Measurements from ENCODE around the gene RHOV.

Gene RHOV

GRCh38 chr15:40845036-40845435, 29.0 kb downstream of the RHOV start:
- peak overlapping the region; percentile 72 for H3K4me3 ChIP-seq (ENCODE audit: low read depth, low read length)
- DNase-seq (ENCODE audit: low read depth): no peak

DNA sequence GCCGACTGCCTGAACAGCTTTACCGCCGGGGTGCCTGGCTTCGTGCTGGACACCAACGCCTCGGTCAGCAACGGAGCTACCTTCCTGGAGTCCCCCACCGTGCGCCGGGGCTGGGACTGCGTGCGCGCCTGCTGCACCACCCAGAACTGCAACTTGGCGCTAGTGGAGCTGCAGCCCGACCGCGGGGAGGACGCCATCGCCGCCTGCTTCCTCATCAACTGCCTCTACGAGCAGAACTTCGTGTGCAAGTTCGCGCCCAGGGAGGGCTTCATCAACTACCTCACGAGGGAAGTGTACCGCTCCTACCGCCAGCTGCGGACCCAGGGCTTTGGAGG, 29.4 kb downstream of the RHOV start:
- TF ChIP-seq, protein P1, sequence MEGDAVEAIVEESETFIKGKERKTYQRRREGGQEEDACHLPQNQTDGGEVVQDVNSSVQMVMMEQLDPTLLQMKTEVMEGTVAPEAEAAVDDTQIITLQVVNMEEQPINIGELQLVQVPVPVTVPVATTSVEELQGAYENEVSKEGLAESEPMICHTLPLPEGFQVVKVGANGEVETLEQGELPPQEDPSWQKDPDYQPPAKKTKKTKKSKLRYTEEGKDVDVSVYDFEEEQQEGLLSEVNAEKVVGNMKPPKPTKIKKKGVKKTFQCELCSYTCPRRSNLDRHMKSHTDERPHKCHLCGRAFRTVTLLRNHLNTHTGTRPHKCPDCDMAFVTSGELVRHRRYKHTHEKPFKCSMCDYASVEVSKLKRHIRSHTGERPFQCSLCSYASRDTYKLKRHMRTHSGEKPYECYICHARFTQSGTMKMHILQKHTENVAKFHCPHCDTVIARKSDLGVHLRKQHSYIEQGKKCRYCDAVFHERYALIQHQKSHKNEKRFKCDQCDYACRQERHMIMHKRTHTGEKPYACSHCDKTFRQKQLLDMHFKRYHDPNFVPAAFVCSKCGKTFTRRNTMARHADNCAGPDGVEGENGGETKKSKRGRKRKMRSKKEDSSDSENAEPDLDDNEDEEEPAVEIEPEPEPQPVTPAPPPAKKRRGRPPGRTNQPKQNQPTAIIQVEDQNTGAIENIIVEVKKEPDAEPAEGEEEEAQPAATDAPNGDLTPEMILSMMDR (IDR thresholded peaks at IDR 0.05; ENCODE audit: low read depth, low read length, missing control alignments): no peak
- H3K4me3 ChIP-seq (ENCODE audit: low read depth, low read length): peak overlapping the region; percentile 72
- DNase-seq (ENCODE audit: low read depth): no peak

More at GRCh38 chr15:40845036-40845435, 29.0 kb downstream of the RHOV start:
- TF ChIP-seq, protein P1 (IDR thresholded peaks at IDR 0.05; ENCODE audit: low read depth, low read length, missing control alignments): no peak

DNA sequence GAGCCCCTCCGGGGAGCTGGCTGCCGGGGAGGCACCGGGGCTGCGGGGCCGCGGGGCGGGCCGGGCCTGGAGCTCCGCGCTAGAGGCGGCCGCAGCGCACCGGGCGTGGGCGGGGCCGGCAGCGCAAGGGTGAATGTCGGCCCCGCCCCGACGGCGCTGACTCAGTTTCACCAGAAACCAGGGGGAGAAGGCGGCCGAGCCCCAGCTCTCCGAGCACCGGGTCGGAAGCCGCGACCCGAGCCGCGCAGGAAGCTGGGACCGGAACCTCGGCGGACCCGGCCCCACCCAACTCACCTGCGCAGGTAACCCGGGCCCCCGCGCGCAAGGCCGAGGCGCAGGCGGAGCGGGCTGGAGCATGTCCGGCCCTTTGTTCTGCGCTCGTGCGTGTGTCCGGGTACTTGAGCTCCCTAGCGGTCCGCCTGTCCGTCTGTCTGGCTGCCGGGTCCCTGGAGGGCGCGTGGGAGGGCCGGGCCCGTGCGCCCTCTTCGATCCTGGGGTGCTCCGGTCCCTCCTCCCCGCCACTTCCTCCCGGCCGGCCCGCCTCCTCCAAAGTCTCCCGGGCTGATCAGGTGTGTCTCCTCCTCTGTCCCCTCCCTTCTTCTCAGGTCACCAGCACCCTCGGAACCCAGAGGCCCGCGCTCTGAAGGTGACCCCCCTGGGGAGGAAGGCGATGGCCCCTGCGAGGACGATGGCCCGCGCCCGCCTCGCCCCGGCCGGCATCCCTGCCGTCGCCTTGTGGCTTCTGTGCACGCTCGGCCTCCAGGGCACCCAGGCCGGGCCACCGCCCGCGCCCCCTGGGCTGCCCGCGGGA, 29.9 kb downstream of the RHOV start, which contains the start of gene SPINT1:
Gene SPINT1, plus strand, starts transcription at position 164 of the 811 bp plus-strand sequence. Its CDS starts 507 bp downstream, at position 671.
- H3K4me3 ChIP-seq (ENCODE audit: low read depth, low read length): peak within 1 kb of the TSS; percentile 72
- TF ChIP-seq, protein P1 (IDR thresholded peaks at IDR 0.05; ENCODE audit: low read depth, low read length, missing control alignments): no peak
- DNase-seq (ENCODE audit: low read depth): no peak

DNA sequence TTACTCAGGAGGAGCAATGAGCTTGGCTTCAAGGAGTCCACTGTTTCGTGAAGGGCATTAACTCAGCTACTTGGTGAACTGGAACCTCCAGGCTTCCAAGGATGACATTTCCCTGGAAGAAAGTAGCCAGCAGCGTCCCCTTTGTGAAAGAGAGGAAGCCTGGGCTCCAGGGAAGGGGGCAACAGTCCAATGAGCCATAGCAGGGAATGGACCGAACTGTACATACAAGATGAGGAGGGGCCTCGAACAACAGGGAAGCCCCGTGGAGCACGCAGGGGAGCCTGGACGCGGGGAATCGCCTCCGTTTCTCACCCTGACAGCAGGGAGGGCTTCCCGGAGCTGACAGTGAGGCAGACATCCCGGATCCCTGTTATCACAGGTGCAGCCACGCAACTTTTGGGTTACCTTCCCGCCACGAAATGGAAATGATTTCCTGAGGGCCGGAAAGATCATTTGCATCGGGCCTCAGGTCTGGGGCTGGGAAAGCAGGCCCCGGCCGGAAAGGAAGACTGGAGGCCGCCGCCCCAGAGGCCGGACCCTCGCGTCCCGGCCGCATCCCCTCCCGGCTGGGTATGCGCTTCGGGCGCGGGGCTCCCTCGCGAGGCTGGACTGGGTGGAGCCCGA, 30.7 kb downstream of the RHOV start:
- TF ChIP-seq, protein P1 (IDR thresholded peaks at IDR 0.05; ENCODE audit: low read depth, low read length, missing control alignments): no peak
- DNase-seq (ENCODE audit: low read depth): no peak
- peak overlapping the region; percentile 72 for H3K4me3 ChIP-seq (ENCODE audit: low read depth, low read length)

DNA sequence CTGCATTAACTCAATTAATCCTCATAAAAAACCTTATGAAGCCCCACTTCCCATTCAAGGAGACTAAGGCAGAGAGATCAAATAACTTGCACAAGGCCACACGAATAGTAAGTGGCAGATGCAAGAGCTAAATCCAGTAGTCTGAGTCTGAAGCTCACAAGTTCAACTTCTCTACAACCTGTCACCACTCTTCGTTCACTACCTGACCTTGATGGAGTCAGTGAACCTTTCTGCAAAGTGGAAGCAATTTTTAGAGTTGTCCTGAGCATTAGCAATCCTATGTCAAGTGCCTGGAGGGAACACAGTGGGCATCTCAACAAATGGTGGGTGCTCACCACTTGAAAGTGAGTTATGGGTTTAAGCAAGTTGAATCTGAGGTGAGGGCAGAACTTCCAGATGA, 32.3 kb downstream of the RHOV start:
- DNase-seq (ENCODE audit: low read depth): no peak
- TF ChIP-seq, protein P1 (IDR thresholded peaks at IDR 0.05; ENCODE audit: low read depth, low read length, missing control alignments): no peak

DNA sequence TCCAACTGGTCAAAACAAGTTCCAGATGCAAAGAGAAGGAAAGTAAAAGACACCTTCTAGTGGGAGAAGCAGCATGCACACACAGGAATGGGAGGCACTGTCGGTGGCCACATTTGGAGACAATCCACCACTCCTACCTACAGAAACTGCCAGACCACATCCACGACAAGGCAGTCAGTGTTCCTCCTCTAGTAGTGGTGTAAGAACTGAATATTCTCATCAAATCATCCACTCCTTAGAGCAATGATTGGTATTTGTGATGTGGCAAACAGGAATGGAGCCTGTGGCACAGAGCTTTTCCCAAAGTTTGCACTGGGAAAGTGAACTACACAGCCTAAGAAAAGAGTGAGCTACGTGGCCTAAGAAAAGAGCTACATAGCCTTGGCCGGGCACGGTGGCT, 35.3 kb downstream of the RHOV start:
- H3K4me3 ChIP-seq (ENCODE audit: low read depth, low read length): no peak overlapping the region
- TF ChIP-seq, protein P1 (IDR thresholded peaks at IDR 0.05; ENCODE audit: low read depth, low read length, missing control alignments): no peak
- DNase-seq (ENCODE audit: low read depth): no peak

More for the DNA sequence above, 32.3 kb downstream of the RHOV start:
- no peak overlapping the region for H3K4me3 ChIP-seq (ENCODE audit: low read depth, low read length)
